Neural cell (in vitro differentiated cells): Measurements from ENCODE around the gene PDK2. TPM values are rescaled to one million over a fixed set of nuclear protein-coding genes. Genes with fewer than 3 reads are reported as not detected.

Source experiments
- H2AFZ ChIP-seq: fragments of 200-600, 300-800 bp; sonication (generic), shearing (Covaris generic); 2 replicates; pipeline ENCODE4 v1.6.0; 2014; ENCODE audit warnings: low read depth, mild to moderate bottlenecking, antibody characterized with exemption, low read length, moderate library complexity
- H3F3A ChIP-seq: fragments of 200-600 bp; shearing (Covaris generic); 2 replicates; pipeline ENCODE4 v1.6.1; 2016; ENCODE audit warnings: mild to moderate bottlenecking, moderate library complexity, mixed read lengths, antibody characterized with exemption, low read length; ENCODE audit not compliant: insufficient read depth, poor library complexity, severe bottlenecking
- H3K27ac ChIP-seq: fragments of 200-600, 300-800 bp; sonication (generic), shearing (Covaris generic); 2 replicates; pipeline ENCODE4 v1.5.1; 2014; ENCODE audit warnings: mild to moderate bottlenecking, low read length, moderate library complexity
- H3K27me3 ChIP-seq: fragments of 300-800, 200-600 bp; sonication (generic), shearing (Covaris generic); 2 replicates; pipeline ENCODE4 v1.6.0; 2014; ENCODE audit warnings: mild to moderate bottlenecking, low read depth, low read length, moderate library complexity; ENCODE audit not compliant: insufficient read depth
- H3K36me3 ChIP-seq: fragments of 300-800, 200-600 bp; sonication (generic), shearing (Covaris generic); 2 replicates; pipeline ENCODE4 v1.5.1; 2014; ENCODE audit warnings: mild to moderate bottlenecking, antibody characterized with exemption, low read length, moderate library complexity; ENCODE audit not compliant: insufficient read depth
- H3K4me2 ChIP-seq: fragments of 300-800, 200-600 bp; sonication (generic), shearing (Covaris generic); 2 replicates; pipeline ENCODE4 v1.6.0; 2014; ENCODE audit warnings: mild to moderate bottlenecking, low read length
- H3K4me3 ChIP-seq: fragments of 300-800, 200-600 bp; sonication (generic), shearing (Covaris generic); 2 replicates; pipeline ENCODE4 v1.5.1; 2014; ENCODE audit warnings: mild to moderate bottlenecking, low read length, moderate library complexity
- H3K79me2 ChIP-seq: fragments of 200-600 bp; shearing (Covaris generic); replicated peaks from 2 replicates; pipeline ENCODE4 v1.6.0; 2014; ENCODE audit warnings: mild to moderate bottlenecking, low read length, moderate library complexity; ENCODE audit not compliant: insufficient read depth
- H3K9ac ChIP-seq: fragments of 300-800, 200-600 bp; sonication (generic), shearing (Covaris generic); 2 replicates; pipeline ENCODE4 v1.6.1; 2016; ENCODE audit warnings: mild to moderate bottlenecking, low read length, mixed read lengths
- H3K9me2 ChIP-seq: fragments of 200-600 bp; shearing (Covaris generic); 2 replicates; pipeline ENCODE4 v1.6.1; 2016; ENCODE audit warnings: mild to moderate bottlenecking, low read length, mixed read lengths; ENCODE audit not compliant: insufficient read depth
- H3K9me3 ChIP-seq: fragments of 200-600, 300-800 bp; sonication (generic), shearing (Covaris generic); 2 replicates; pipeline ENCODE4 v1.6.1; 2016; ENCODE audit warnings: mild to moderate bottlenecking, mixed run types, low read length, moderate library complexity, mixed read lengths
- H4K20me1 ChIP-seq: fragments of 200-600 bp; shearing (Covaris generic); 2 replicates; pipeline ENCODE4 v1.6.1; 2016; ENCODE audit warnings: mild to moderate bottlenecking, mixed run types; ENCODE audit not compliant: insufficient read depth
- EP300 ChIP-seq: fragments of 450-650 bp; conservative IDR thresholded peaks from 2 replicates; pipeline ENCODE4 v1.6.1; 2014; ENCODE audit warnings: antibody characterized with exemption, mild to moderate bottlenecking, moderate library complexity; ENCODE audit not compliant: poor library complexity, severe bottlenecking
- EZH2 ChIP-seq: fragments of 200-600, 300-800 bp; shearing (Covaris generic), sonication (generic); IDR thresholded peaks from 2 replicates; pipeline ENCODE4 v1.6.1; 2014; ENCODE audit warnings: antibody characterized with exemption, low read length, borderline replicate concordance, mild to moderate bottlenecking; ENCODE audit not compliant: insufficient read depth, poor library complexity, severe bottlenecking
- MXI1 ChIP-seq: fragments of 450-650 bp; conservative IDR thresholded peaks from 2 replicates; pipeline ENCODE4 v1.6.1; 2014; ENCODE audit warnings: antibody characterized with exemption, mild to moderate bottlenecking; ENCODE audit not compliant: poor library complexity, severe bottlenecking
- POLR2AphosphoS5 ChIP-seq: IDR thresholded peaks from 2 replicates; pipeline ENCODE4 v1.6.1; 2012
- RAD21 ChIP-seq: fragments of 450-650 bp; conservative IDR thresholded peaks from 2 replicates; pipeline ENCODE4 v1.6.1; 2014; ENCODE audit warnings: antibody characterized with exemption, mild to moderate bottlenecking, moderate library complexity
- SMC3 ChIP-seq: fragments of 450-650 bp; conservative IDR thresholded peaks from 2 replicates; pipeline ENCODE4 v1.6.1; 2014; ENCODE audit warnings: antibody characterized with exemption, mild to moderate bottlenecking, moderate library complexity; ENCODE audit not compliant: poor library complexity
- TAF1 ChIP-seq: IDR thresholded peaks from 2 replicates; pipeline ENCODE4 v1.6.1; 2012; ENCODE audit warnings: low read depth
- polyA plus RNA-seq: library from polyadenylated mRNA; depleted of rRNA; stranded (reverse); fragments of >200 nt; gene quantifications from 2 replicates; pipeline ENCODE4 v1.2.3, GENCODE V29; 2014
- TF ChIP-seq, protein P1 (sequence below): fragments of 450-650 bp; IDR thresholded peaks from 2 replicates; pipeline ENCODE4 v1.5.1; 2014; ENCODE audit warnings: antibody characterized with exemption, mild to moderate bottlenecking, moderate library complexity; ENCODE audit not compliant: poor library complexity, severe bottlenecking
- TF ChIP-seq, protein P2 (sequence below): IDR thresholded peaks from 2 replicates; pipeline ENCODE4 v1.6.1; 2012; ENCODE audit warnings: borderline replicate concordance

Gene PDK2
- polyA plus RNA-seq, 1 donor from 2014 or later, result 36.2 TPM

DNA sequence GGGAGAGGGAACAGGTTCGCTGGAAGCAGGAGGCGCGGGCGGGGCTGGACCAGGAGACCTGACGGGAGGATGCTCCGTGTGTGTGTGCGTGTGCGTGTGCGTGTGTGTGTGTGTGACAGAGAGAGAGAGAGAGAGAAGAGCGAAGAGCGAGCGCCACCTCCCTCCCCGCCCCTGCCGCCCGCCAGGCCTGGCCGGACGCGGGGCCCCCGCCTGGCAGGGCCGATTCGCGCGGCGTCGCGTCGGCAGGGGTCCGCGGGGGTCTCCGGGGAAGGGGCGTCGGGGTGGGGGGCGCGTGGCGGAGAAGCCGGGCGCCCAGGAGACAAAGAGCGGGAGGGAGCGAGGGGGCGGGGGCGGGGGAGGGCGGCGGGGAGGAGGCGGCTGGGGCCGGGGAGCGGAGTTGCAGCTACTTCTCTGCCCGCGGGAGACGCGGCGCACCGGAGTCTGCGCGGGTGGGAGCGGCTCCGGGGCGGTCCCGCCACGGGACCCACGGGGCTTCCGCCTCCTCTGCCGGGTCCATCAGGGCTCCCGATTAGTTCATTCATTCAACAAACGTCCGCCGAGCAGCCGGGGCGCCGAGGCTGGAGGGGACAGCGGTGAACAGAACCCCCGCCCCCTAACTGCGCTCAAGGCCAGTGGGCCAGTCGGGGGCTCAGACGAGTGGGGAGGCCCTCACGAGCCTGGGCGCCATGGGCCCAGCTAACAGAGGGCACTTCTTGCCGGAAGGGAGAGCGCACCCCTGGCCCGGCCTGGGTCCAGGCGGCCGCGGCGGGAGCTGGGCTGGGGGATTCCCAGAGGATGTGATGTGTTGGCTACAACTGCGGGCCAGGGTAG is 34.8 kb downstream of the PDK2 start, which contains the start of gene SAMD14:
Gene SAMD14, minus strand, starts transcription at position 433 of the 831 bp plus-strand sequence. CDS start 5,201 bp downstream, outside the sequence.
- H2AFZ ChIP-seq, result peak within 1 kb of the TSS; percentile 14
- H3K9me2 ChIP-seq, result no peaks in the 10 kb centered on the region
- H4K20me1 ChIP-seq, result no peaks in the 10 kb centered on the region
- TF ChIP-seq RAD21 (peak; percentile 6), POLR2AphosphoS5 (peak; percentile 69), EZH2 (no peak), TAF1 (peak; percentile 39), SMC3 (no peak), EP300 (peak; percentile 14), MXI1 (no peak)
- TF ChIP-seq, protein P1, sequence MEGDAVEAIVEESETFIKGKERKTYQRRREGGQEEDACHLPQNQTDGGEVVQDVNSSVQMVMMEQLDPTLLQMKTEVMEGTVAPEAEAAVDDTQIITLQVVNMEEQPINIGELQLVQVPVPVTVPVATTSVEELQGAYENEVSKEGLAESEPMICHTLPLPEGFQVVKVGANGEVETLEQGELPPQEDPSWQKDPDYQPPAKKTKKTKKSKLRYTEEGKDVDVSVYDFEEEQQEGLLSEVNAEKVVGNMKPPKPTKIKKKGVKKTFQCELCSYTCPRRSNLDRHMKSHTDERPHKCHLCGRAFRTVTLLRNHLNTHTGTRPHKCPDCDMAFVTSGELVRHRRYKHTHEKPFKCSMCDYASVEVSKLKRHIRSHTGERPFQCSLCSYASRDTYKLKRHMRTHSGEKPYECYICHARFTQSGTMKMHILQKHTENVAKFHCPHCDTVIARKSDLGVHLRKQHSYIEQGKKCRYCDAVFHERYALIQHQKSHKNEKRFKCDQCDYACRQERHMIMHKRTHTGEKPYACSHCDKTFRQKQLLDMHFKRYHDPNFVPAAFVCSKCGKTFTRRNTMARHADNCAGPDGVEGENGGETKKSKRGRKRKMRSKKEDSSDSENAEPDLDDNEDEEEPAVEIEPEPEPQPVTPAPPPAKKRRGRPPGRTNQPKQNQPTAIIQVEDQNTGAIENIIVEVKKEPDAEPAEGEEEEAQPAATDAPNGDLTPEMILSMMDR, result no peak
- TF ChIP-seq, protein P2, sequence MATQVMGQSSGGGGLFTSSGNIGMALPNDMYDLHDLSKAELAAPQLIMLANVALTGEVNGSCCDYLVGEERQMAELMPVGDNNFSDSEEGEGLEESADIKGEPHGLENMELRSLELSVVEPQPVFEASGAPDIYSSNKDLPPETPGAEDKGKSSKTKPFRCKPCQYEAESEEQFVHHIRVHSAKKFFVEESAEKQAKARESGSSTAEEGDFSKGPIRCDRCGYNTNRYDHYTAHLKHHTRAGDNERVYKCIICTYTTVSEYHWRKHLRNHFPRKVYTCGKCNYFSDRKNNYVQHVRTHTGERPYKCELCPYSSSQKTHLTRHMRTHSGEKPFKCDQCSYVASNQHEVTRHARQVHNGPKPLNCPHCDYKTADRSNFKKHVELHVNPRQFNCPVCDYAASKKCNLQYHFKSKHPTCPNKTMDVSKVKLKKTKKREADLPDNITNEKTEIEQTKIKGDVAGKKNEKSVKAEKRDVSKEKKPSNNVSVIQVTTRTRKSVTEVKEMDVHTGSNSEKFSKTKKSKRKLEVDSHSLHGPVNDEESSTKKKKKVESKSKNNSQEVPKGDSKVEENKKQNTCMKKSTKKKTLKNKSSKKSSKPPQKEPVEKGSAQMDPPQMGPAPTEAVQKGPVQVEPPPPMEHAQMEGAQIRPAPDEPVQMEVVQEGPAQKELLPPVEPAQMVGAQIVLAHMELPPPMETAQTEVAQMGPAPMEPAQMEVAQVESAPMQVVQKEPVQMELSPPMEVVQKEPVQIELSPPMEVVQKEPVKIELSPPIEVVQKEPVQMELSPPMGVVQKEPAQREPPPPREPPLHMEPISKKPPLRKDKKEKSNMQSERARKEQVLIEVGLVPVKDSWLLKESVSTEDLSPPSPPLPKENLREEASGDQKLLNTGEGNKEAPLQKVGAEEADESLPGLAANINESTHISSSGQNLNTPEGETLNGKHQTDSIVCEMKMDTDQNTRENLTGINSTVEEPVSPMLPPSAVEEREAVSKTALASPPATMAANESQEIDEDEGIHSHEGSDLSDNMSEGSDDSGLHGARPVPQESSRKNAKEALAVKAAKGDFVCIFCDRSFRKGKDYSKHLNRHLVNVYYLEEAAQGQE, result no peak
- H3K27ac ChIP-seq, result peak within 1 kb of the TSS; percentile 95
- peak within 1 kb of the TSS; percentile 99 for H3K9ac ChIP-seq
- peak within 1 kb of the TSS; percentile 94 for H3K4me3 ChIP-seq
- H3K79me2 ChIP-seq, result peaks cover 17% of the 10 kb centered on the region
- H3K36me3 ChIP-seq, result no peaks in the 10 kb centered on the region
- H3K27me3 ChIP-seq, result no peaks in the 10 kb centered on the region
- no peaks in the 10 kb centered on the region for H3K9me3 ChIP-seq
- peak within 1 kb of the TSS; percentile 71 for H3K4me2 ChIP-seq
- no peaks in the 10 kb centered on the region for H3F3A ChIP-seq

DNA sequence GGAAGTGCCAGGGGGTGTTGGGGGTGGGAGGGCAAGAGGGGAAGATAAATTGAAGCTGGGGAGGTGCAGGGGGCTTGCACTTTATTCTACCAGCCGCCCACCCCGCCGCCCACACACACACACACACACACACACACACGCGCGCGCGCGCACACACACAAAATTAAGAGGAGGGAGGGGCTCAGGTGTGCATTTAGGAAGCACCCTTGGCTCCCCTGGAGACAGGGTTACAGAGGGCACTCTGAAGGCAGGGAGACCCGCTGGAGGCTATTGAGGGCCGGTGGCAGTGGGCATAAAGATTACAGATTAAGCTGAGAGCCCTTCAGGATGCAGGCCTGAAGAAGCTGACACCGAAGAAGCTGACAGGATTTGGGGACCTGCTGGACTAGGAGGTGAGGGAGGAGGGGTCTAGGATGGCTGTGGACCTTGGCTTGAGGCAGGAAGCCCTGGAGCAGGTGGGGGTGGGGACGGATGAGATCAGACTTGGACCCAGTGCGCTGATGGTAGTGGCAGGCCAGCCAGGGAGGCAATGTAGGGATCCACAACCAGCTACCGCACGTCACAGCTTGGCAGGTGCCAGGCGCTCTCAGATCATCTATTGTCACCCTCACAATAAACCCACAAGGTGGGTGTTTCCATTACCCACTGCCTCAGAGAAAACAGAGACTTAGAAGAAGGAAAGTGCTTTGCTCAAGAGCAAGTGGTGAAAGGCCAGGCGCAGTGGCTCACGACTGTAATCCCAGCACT is 35.6 kb downstream of the PDK2 start:
- H2AFZ ChIP-seq, result no peak overlapping the region
- H3K9me2 ChIP-seq, result no peaks in the 10 kb centered on the region
- TF ChIP-seq POLR2AphosphoS5, result no peak
- TF ChIP-seq, protein P1, result no peak
- no peak for TF ChIP-seq MXI1
- TF ChIP-seq EP300, result no peak
- no peak for TF ChIP-seq EZH2
- TF ChIP-seq, protein P2, result no peak
- no peak for TF ChIP-seq SMC3
- no peak for TF ChIP-seq RAD21
- no peak for TF ChIP-seq TAF1
- no peaks in the 10 kb centered on the region for H3K9me3 ChIP-seq
- no peaks in the 10 kb centered on the region for H3K36me3 ChIP-seq
- peaks cover 17% of the 10 kb centered on the region for H3K79me2 ChIP-seq
- no peaks in the 10 kb centered on the region for H4K20me1 ChIP-seq
- H3K9ac ChIP-seq, result peak overlapping the region; percentile 99
- H3K4me3 ChIP-seq, result peak overlapping the region; percentile 94
- peak overlapping the region; percentile 92 for H3K27ac ChIP-seq
- no peaks in the 10 kb centered on the region for H3K27me3 ChIP-seq
- no peaks in the 10 kb centered on the region for H3F3A ChIP-seq
- peak overlapping the region; percentile 70 for H3K4me2 ChIP-seq
